Stimulated activated CD4-positive, alpha-beta T cell treated with anti-CD3 and anti-CD28 coated beads, TNF-alpha, amount 100 ng/mL, for 48 hours (primary cell): Measurements from ENCODE around the gene CEP295NL.
"Not testable (repeated sequence)": the region's sequence is repeated elsewhere in the genome, so short reads cannot be mapped to it uniquely, and the experiment has no call there.

ENCODE experiments used
- DNase-seq, 3 donors: peaks; one replicate each; pipeline ENCODE4 v3.0.0-alpha.2; 2020; ENCODE audit warnings: low read depth in 3 of 3

CEP295NL gene

DNA sequence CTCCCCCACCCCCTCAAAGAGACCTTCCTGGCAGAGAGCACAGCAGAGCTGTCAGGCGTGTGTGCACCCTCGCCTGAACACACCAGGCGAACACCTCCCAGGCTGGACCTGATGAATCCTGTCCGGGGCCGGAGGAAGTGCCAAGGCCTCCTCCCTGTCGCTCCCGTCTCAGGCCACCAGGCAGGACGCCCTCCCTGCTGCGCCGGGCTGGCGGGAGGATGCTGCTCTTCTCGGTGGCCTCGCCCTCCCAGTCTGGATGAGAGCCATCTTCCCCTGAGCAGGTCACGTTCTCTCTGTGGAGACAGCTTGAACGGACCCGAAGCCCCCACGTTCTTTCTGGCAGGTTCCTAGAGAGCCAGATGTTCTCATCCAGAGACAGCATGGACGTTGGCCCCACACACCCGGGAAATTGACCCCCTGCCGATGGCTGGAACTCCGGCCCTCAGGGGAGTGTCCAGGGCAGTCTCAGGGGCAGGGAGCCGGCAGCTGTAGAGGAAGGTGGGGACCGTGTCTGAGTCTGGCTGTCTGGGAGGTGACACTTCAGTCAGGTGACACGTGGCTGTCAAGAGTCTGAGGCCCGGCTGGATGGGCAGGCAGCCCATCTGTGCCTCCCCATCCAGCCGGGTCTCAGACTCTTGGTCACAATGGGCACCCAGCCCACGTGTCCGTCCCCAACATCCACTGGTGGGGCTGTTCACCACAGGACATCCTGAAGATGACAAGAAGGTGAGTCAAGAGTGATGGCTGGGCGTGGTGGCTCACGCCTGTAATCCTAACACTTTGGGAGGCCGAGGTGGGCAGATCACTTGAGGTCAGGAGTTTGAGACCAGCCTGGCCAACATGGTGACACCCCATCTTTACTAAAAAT lies 27.1 kb upstream of the CEP295NL start:
- no peak for DNase-seq

DNA sequence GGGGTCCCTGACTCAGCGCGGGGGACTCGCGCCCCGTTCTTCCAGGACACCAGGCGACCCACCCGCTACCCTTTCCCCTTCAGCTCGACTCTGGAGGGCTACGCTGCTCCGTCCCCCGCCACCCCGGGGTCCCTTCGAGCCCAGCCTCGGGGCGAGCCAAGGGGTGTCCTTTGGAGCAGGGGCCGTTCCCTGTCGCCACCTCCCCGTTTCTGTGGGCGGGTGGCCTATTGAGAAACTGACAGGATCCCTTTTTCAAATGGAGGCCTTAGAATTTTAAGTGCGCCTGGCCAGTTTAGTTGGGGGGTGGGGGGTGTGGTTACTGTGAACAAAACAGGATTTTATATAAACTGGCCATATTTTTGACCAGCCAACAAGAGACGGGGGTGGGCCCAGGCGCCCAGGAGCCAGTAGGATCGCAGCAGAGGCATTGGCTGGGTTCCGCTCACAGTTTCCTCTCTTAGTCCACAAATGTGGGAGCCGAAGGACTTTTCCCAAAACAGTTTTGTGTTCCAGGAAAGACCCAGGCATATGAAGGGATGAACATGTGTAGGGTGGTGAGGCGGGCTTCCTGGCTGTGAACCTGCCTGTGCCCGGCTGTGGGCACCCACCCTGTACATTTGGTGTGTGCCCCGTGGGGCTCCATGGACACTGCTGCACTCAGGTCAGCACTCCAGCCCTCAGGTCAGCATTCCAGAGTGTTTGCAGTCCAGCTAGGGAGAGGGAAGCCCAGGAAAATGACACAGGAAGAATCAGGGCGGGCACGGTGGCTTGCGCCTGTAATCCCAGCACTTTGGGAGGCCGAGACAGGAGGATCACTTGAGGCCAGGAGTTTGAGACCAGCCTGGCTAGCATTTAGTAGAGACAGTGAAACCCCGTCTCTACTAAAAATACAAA lies 22.9 kb upstream of the CEP295NL start:
- no peak for DNase-seq

DNA sequence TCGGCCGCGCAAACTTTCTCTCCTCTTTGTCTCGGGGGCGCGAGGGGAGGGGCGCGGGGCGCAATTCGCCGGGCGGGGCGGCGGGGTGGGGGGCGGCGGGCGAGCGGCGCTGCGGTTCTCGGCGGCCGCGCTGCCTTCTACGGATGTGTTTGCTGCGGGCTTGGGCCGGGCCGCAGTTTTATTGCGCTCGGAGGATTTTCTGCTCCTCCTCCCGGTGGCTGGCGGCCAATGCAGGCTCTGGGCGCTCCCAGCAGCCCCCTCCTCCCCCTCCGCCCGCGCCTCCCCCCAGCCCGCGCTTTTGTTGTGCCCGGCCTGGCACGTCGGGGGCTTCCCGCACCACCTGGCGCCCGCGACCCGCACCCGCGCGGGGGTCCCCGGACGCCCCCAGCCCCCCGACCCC lies 22.2 kb upstream of the CEP295NL start, which contains the start of gene TIMP2:
Gene TIMP2, minus strand, starts transcription at position 154 of the 400 bp plus-strand sequence. CDS start 299 bp downstream, outside the sequence.
- DNase-seq: peak; percentile 22 to 49 (median 26)

GRCh38 chr17:78924481-78925151 lies 21.6 kb upstream of the CEP295NL start:
- no peak for DNase-seq

GRCh38 chr17:78923660-78924453 lies 20.9 kb upstream of the CEP295NL start:
- DNase-seq: peak in 1 of 3 donors; percentile 15

GRCh38 chr17:78922816-78923498 lies 20.0 kb upstream of the CEP295NL start:
- no peak for DNase-seq

DNA sequence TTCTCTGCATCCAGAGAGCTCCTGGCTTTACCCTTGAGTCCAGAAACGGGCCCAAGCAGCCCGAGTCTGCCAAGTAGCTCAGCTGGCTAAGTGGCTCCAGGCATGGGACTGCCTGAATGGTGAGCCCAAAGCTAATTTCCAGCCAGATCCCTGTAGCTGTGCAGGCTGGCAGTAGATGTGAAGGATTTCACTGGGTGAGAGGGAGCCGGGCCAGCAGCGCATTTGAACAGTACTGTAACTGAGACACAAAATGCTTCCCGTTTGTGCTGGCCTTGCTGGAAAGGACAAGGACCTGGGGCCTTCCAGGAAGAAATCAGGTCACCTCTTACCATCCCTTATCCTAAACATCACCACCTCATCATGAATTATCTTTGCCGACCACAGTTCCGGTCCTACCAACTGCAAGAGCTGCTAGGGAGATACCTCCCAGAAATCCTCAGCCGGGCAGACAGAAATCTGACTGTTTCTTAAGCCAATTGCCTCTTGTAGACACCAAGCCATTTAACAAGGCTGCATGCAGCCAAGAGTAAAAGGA lies 18.5 kb upstream of the CEP295NL start:
- no peak for DNase-seq

DNA sequence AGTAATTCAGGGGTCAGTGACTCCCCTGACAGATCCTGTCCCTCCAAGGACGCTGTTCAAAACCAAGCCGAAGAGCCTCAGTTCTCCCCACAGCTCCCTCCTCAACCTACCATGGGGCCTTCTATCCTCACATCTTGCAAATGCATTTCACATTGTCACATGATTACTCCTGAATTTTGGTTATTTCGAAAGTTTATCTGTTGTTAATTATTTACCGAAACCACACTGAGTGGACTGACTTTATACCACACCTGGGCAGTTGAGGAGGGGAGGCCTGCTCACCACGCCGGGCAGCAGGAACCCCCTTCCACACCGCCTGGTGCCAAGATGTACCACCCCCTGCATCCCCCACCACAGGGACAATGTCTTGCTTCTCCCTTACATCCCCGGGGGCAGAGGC lies 17.5 kb upstream of the CEP295NL start:
- DNase-seq: no peak

GRCh38 chr17:78919861-78920450 lies 17.0 kb upstream of the CEP295NL start:
- DNase-seq: no peak

DNA sequence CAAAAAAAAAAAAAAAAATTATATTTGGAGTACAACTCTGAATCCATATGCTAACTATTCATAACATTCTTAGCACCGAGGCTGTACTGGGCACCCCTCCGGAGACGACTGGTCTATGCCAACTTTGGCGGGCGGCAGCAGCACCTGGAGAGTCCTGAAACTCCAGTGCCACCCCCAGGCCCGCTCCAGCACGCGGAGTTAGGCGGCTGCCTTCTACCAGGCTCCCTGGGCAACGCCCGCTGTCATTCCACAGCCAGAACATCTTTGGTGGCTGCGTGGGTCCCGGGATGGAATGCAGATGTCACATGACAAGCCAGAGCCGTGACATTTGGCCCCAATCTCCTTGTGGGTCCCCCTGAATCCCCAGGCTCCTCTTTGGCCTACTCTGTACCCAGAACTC lies 16.0 kb upstream of the CEP295NL start:
- DNase-seq: no peak

DNA sequence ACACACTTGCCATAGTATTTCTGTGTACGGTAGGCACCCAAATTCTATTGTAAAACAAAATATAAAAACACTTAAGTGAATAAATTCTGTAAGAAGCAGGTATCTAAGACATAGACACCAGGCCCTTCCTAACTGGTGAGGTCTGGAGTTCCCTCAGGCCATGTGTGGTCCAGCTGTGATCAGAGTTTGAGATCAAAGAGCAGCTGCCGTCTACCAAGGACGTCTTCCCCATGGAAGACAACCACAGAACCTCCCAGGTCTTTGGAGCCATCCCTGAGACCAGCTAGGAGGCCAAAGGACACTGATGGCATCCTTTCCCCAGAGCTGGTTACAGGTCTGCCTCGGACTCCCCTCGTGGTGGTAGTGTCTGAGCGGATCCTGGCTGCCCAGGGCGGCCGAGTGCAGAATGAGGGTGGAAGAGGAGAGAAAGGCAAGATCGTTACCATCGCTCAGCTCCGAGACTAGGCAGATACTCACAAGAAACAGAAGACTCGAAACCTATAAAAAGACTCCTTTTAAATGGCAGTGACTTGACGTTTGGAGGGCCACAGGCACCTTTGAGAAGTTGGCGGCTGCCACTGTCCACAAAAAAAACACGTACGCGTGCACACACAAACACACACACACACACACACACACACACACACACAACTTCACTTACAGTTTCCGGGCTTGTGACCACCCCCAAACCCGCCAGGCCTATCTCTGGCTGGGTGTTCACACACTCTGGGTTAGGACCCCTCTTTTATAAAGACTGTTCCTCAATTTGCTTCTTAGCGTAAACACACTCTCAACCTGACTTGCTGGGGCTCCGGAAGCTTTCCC lies 14.7 kb upstream of the CEP295NL start:
- no peak for DNase-seq

- no peak for DNase-seq
These were observed 13.1 kb upstream of the CEP295NL start for GRCh38 chr17:78915872-78916632.

GRCh38 chr17:78913115-78913514 lies 10.1 kb upstream of the CEP295NL start:
- DNase-seq: no peak

GRCh38 chr17:78912082-78912481 lies 9.1 kb upstream of the CEP295NL start:
- no peak for DNase-seq

DNA sequence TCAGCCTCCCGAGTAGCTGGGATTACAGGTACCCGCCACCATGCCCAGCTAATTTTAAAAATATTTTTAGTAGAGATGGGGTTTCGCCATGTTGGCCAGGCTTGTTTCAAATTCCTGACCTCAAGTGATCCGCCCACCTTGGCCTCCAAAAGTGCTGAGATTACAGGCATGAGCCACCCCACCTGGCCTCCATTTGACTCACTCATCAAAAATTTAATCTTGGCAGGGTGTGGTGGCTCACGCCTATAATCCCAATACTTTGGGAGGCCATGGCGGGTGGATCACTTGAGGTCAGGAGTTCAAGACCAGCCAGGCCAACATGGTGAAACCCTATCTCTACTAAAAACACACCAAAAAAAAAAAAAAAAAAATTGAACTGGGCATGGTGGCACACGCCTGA lies 8.5 kb upstream of the CEP295NL start:
- DNase-seq: not testable (repeated sequence)

DNA sequence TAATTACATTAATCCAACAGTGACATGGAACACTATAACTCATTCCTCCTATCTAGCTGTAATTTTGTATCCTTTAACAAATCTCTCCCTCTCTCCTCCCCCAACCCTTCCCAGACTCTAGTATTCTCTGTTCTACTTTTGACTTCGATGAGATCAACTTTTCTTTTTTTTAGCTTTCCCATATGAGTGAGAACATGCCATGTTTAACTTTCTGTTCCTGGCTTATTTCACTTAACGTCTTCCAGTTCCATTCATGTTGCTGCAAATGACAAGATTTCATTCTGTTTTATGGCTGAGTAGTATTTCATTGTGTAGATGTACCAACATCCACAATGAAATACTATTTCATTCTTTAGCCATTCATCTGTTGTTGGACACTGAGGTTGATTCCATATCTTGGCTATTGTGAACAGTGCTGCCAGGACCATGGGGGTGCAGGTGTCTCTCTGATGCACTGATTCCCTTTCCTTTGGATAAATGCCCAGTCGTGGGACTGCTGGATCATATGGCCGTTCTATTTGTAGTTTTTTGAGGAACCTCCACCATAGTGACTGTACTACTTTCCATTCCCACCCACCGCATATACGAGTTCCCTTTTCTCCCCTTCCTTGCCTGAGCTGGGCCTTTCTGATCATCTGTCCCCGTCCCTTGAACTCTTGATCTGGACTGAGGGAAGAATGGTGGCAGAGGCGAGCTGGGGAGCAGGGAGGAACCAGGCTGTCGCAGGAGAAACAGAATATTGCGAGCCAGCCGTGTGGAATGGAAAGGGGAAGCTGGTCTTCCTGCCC lies 7.7 kb upstream of the CEP295NL start:
- DNase-seq: no peak

- no peak for DNase-seq
These were observed 5.4 kb upstream of the CEP295NL start for GRCh38 chr17:78908426-78908825.
